Omental fat pad (tissue), 4 donors: ENCODE measurements around the gene C3orf18. TPM values are rescaled to one million over a fixed set of nuclear protein-coding genes. Genes with fewer than 3 reads are reported as not detected.

ENCODE experiments used
- ATAC-seq: fragments of 150-250 bp; one replicate; pipeline ENCODE4 v1.9.1; 2016; ENCODE audit warnings: mild to moderate bottlenecking, moderate library complexity; ENCODE audit not compliant: low FRiP score
- DNase-seq: peaks from one replicate; pipeline ENCODE4 v3.0.0-alpha.2; 2019; ENCODE audit warnings: low spot score
- CTCF ChIP-seq, 3 donors: fragments of 450-650 bp; IDR thresholded peaks; one replicate each; pipeline ENCODE4 v1.5.1; 2016 to 2017; ENCODE audit warnings: antibody characterized with exemption in 3 of 3, mild to moderate bottlenecking in 3 of 3, moderate library complexity in 2 of 3
- total RNA-seq, 4 donors: library from RNA; depleted of rRNA; stranded (reverse); fragments of >200 nt; gene quantifications; one replicate each; pipeline ENCODE4 v1.1.0, GENCODE V29; 2016

C3orf18 gene
- total RNA-seq = 10 to 100 TPM in 1 of 4 donors, 1 to 10 TPM in 3; 4.4 to 11.1 (median 9.2) TPM

DNA sequence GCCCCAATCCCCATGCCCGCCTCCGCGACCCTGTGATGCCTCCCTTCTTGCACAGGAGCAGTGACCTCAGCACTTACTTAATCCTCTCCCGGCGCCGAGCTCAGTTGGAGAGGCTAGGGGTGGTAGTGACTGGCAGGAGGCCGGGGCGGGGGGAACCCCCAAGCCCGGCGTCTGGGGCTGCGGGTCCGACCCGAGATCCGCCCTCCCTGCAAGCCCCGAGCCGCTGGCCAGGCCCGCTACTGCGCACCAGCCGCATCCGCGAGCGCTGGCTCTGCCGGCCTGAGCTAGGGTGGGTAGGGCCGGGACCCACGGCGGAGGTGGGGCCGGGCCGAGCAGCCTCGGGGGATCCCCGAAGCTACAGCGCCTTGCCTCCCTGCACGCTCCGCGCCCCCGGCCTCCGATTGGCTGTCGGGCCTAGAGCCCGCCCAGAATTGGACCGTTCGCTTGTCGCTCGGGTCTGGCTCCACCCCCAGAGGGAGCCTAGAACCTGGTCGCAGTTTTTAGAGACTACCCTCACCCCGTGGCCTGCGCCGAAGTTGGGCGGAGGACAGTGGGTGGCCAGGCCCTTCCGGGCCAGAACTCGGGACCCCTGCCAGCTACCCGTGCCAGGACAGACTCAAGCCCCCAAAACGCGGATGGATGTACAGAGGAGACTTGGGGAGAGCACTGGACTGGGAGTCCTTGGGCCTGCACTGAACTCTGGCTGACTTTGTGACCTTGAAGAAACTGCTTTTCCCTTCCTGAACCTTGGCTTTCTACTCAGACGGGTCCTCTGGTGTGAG lies at the start of gene C3orf18:
TSS of gene C3orf18 (minus strand) at position 362 of the 782 bp plus-strand sequence. CDS start 2,048 bp downstream, outside the sequence.
- no peak for TF ChIP-seq CTCF (IDR thresholded peaks at IDR 0.05)
- ATAC-seq (peak; percentile 78), DNase-seq (peak; percentile 69)

DNA sequence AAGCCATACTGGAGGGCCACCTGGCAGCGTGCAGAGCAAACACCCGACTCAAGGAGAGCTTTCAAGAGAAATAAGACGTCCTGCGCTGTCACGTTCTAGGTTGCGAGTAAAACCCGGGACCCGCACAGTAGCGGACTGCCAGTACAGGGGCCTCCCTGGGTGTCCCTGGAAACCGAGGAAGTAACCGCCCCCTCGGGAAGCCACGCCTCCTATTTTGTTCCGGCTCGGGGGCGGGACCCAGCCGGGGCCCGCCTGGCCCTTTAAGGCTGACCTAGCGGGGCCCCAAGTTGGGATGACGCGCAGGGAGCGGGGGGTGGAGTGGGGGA lies 49.2 kb upstream of the C3orf18 start:
- DNase-seq = peak; percentile 73
- TF ChIP-seq CTCF (IDR thresholded peaks at IDR 0.05) = no peak
- peak; percentile 69 for ATAC-seq

- peak in 2 of 3 donors; percentile 87 for TF ChIP-seq CTCF (IDR thresholded peaks at IDR 0.05)
- peak; percentile 37 for ATAC-seq
- DNase-seq = peak; percentile 61
Measured at GRCh38 chr3:50616003-50616769, 48.6 kb upstream of the C3orf18 start.

DNA sequence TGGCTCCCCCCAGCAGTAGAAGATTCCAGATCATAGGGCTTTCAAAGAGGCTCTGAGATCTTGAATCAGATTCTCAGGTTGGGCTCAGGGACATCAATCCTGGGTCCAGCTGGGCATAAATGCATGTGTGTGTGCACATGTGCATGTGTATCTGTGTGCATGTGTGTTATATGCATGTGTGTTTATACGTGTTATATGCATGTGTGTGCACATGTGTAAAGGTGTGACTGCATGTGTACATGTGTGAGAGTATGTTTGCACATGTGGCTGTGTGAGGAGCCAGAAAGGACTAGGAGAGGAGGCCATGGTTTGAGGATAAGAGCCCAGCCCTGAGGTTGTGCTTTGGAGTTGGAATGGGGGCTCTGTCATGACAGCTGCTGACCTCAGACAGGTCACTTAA lies 47.6 kb upstream of the C3orf18 start:
- no peak for DNase-seq
- no peak for TF ChIP-seq CTCF (IDR thresholded peaks at IDR 0.05)
- ATAC-seq = no peak

DNA sequence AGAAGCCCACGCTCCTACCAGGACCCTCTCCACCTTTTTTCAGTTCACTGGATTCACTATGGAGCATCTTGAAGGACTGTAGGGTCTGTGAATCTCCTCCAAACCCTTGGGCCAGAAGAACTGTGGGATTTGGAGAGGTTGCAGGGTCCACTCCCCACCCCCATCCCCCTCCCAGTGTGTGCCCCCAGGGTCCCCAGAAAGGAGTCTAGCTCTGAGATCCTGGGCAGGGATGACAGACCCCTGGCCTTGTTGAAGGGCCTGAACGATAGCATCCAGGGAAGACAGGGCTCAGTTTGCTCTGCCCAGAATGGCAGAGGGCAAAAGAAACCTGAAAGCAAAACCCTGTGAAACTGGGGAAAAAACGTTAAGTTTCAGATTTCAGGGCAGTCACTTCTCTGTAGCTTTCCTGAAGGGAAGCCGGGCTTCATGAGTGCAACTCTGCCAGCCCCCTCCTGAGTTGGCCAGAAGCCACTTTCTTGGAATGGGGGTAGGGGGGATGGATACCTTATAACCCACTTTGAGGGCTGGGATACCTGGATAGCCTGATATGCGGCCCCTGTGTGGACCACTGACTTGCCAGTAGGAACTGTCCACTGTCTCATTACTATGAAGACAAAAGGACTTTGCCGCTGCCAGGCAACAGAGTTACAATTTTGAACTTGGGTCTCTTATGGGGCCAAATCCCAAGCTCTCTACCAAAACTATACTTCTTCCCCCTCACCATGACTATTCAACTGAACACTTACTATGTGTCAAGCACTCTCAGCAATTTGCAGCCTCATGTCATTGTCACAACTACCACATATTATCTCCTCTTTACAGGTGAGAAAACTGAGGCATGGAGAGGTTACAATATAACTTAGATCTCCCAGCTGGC lies 45.7 kb upstream of the C3orf18 start:
- no peak for ATAC-seq
- no peak for DNase-seq
- TF ChIP-seq CTCF (IDR thresholded peaks at IDR 0.05) = no peak

- no peak for TF ChIP-seq CTCF (IDR thresholded peaks at IDR 0.05)
- no peak for ATAC-seq
- DNase-seq = no peak
Measured at GRCh38 chr3:50612234-50612882, 44.8 kb upstream of the C3orf18 start.
